HG02981 (cell line): ENCODE results near the gene CCNK.

Source experiments
- ATAC-seq: cut with Tn5 transposase; IDR thresholded peaks from one replicate; pipeline ENCODE4 v1.9.1; 2021; ENCODE audit warnings: mild to moderate bottlenecking, moderate library complexity; ENCODE audit not compliant: unreplicated experiment

Gene CCNK

GRCh38 chr14:99480917-99481744 lies at the start of gene CCNK:
Gene CCNK (plus strand): TSS chr14:99481409. CDS start chr14:99492678, 11,269 bp downstream.
- peak; percentile 84 for ATAC-seq

DNA sequence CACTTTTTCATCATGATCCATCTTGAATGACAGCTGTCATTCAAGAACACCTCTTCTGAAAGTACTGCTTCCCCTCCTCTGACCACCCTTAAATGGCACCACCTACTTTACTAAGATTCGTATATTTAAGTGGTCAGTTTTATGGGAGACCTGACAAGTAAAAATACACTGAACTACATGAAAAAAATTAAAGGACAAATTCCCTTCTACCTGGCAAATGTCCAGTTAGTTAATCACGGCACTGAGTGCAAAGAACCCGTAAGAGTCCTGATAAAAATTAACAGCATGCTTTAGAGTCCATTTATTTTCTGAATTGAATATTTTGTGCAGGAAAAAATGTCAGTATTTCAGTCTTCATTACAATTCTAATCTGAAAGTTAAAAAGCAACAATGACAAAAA lies 49.2 kb upstream of the CCNK start:
- no peak for ATAC-seq

- ATAC-seq, result no peak
These were observed 48.7 kb upstream of the CCNK start for GRCh38 chr14:99432485-99432884.

- no peak for ATAC-seq
These were observed 45.9 kb upstream of the CCNK start for GRCh38 chr14:99435327-99435726.

DNA sequence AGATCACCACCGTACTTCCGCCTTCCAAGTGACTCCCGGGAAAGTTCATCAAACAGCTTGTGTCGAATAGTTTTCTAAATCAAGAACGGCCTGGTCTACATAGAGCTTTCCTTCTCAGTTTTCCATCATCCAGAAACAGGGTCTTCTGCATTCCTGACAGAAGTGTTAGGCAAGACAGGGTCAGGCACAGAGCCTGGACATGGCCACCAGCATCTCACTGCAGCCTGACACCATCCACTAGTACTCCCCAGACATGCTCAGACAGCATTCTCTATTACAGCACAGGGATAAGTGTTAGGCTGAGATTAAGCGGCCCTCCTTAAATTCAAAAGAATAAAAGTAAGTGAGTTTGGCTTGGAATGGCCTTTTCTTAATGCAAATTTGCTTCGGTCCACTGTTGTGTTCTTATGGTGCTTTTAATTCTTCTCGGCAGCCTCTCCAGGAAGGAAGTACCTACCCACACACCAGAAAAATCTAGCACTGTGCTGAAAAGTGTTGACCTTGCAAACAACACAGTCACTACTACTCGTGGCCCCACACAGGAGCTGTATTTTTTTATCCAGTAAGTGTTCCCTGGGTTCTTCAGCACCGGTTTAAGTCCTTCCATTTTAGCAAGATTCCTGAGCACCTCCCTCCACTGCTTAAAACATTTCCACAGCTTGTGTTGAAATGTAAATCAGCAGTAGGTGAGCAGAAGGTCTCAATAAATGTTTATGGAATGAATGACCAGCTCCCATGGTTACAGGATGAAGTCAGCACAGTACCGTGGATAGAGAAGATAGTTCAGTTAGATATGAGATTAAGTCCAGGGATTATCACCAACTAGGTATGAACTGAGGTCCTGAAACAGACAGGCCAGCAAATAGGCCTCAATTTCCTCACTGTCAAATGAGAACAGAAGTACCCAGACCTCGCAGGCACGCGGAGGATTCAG lies 44.7 kb upstream of the CCNK start:
- ATAC-seq, result no peak

GRCh38 chr14:99437706-99438105 lies 43.5 kb upstream of the CCNK start:
- no peak for ATAC-seq

DNA sequence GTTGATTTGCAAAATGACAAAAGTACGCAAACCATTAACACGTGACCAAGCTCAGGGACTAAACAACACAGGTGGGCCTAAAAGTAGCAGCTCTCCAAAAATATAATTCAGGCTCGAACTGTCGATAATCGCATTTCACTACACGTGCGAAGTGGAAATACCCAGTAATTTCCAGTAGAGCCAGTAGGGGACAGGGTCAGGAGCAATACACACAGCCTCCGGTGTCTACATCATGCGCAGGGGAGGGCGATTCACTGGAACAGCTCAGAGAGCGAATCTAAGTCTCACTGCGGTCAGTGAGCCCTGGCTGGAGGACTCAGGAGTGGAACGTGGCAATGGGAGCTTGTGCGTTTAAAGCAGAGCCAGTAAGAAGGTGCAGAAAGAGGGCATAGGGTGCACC lies 40.9 kb upstream of the CCNK start:
- no peak for ATAC-seq

DNA sequence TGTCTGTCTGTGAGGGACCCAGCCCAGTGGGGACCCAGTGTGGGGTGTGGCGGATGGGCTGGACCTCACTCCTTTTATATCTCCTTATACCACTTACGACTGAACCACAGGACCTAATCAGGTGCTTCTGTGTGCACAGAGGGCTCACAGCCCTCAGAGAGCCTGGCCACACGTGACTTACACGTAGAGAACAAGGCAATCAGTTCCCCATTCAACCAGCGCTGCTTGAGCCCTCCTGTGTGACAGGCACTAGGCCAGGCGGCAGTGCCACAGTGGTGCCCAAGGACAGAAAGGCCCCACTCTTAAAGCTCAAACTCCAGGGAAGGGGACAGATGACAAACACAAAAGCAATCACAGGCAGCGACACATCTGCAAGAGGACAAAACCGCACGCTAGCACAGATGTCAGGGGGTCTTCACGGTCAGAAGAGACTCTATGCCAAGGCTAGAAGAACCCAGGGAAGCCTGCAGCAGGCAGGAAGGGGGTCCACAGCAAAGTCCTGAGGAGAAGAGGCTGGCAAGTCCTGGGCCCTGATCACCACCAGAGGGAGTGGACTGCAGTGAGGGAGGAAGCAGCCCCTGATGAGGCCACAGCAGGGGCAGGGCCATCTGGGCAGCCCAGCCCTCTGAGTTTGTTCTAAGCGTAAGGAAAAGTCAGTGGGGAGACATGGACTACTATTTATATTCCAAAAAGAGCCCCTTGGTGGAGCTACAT lies 39.9 kb upstream of the CCNK start:
- ATAC-seq, result no peak

DNA sequence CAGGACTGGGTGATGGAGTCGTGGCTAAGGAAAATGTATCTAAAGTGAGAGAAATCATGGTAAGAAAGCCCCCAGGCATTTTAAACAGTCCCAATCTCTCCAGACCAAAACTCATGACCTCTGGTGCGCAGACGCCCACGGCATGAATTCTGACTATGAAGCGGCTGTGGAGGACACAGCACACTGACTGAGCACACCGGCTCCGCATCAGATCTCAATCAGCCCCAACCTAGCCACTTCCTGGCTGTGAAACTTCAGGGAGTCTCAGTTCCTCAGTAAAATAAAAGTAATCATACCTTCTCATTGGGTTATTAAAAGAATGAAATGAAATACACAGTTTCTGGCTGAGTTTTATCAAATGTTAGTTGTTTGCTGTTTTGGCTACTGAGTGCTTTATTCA lies 39.3 kb upstream of the CCNK start:
- no peak for ATAC-seq

GRCh38 chr14:99445931-99446330 lies 35.3 kb upstream of the CCNK start:
- ATAC-seq, result no peak

DNA sequence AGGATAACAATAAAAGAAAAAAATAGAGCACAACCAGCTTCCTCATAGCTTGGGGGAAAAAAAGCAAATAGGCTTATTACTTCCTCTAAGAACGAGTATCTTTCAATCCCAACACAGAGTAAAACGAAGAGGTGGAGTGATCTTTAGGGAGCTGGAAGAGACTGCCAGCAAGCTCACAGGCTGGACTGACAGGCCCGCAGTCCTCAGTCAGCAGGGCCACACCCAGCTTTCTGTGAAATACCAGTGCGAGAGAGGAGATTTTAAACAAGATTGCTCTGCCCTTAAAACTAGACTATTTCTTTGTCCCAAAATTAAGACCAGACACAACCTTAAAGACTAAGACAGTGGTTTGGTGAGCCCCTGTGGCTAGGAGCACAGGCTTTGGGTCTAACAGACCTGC lies 33.5 kb upstream of the CCNK start:
- no peak for ATAC-seq

DNA sequence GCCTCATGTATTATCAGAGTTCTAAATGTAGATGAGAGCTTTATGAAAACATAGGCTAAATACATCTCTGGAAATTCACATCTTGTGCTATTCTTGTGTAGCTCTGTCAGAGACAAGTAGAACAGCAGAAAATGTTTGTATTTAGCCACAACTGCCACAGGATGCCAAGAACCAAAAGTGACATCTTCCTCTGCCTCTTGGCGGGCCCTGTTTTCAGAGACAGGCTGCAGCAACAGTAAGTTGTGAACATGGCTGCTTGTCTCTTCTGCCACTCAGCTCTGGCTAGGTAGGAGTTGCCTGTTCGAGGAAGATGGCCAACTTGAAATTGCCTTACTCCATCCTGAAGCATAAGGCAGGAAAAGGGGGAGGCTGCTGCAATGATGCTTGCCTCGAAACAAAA lies 30.9 kb upstream of the CCNK start:
- no peak for ATAC-seq

DNA sequence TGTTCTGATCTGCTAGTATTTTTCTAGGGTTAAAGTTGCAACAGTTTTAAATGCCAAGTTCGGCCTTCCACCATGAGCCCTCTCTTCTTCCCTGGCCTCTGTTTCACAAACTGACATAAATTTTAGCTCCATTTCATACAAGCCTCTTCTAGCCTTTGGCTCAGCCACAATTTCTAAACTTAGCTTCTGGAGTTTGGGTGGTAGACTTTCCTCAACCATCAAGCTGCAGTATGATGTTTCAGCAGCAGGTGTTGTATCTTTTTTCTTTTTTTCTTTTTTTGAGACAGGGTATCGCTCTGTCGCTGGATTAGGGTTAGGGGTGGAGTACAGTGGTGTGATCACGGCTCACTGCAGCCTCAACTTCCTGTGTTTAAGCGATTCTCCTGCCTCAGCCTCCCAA lies 30.0 kb upstream of the CCNK start:
- ATAC-seq, result no peak

DNA sequence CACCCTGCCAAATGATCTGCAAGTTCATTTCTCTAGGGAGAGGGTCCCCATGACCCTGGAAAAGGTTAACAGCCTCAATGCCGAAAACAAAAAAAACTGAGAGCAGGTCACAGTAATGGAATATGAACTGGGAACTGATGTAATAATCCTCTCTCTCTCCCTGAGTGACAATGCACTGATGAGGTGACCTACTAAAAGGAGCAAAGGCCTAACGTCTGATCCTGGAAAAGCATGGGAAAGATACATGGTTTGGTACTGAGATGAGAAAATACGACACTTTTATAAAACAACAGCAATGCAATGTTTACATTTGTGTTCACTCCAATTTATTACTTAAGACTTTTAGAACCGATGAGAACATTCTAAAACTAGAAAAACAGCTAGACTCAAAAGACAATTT lies 28.2 kb upstream of the CCNK start:
- no peak for ATAC-seq

GRCh38 chr14:99454246-99454645 lies 27.0 kb upstream of the CCNK start:
- no peak for ATAC-seq

DNA sequence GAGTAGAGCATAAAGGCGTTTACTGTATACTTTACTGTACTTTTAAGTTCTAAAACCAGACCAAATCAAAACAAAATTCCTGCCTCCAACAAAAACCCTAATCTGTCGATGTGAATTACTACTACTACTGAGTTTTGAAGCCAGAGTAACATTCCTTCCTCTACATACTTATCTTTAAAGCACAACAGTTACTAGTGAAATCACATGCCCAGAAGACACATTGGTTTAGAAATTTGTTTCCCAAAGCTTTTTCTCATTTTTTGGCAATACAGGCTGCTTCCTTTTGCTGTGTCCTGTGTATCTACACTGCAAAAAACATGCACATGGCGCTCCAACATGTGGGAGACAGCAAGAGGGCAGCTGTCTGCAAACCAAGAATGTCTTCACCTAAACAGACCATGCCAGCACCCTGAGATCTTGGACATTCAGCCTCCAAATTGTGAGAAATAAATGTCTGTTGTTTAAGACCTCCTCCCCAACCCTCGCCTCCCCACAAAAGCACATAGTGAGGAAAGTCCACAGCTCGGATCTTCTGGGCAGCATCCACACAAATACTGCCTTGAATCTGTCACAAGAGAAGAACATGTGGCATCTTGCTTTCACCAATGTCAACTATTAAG lies 21.6 kb upstream of the CCNK start:
- no peak for ATAC-seq

DNA sequence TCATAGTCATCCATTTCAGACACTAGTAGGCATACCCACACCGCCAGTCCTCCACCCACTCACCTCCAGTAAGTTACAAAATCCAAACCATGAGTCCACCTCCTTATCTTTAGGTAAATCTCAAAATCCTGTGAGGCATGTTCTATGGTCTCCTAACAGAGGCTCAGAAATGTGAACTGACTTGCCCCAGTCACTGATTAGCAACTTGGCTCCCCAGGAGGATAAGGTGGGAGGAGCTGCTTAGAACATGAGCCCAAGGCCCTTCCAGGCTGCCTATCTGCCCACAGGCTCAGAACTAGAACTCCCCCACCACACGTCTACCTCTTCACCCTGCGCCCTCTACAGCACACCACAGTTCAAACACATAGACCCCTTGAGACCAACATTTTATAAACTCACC lies 20.4 kb upstream of the CCNK start:
- ATAC-seq, result no peak

- ATAC-seq, result no peak
These were observed 19.7 kb upstream of the CCNK start for GRCh38 chr14:99461411-99462085.

GRCh38 chr14:99462210-99462609 lies 19.0 kb upstream of the CCNK start:
- no peak for ATAC-seq

DNA sequence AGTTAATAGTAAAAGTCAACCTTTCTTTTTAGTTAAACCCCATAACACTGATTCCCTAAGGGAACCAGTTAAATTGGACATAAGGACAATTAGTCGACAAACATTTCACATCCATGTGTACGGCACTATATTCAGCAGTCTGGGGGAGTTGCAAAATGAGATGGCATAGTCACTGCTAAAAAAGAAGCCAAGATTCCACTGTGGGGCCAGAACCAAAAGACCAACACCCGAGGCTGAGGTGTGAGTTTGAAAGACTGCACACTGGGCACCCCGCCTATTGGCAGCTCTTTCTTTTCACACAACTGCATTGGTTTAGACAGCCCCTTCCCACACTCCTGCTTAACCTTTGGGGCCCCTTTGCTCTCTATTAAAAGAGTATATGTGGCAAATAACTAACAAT lies 17.2 kb upstream of the CCNK start:
- no peak for ATAC-seq
